Vagina (tissue), 2 donors: ENCODE measurements around the gene TTC16.

ENCODE experiments used
- CTCF ChIP-seq, 3 experiments: fragments of 450-650 bp in 2 of 3; fragments of 200-600 bp in 1 of 3; sonication (generic) in 1 of 3; IDR thresholded peaks; one replicate each; pipeline ENCODE4 v1.5.1; 2017 to 2019; ENCODE audit warnings: antibody characterized with exemption in 3 of 3, mild to moderate bottlenecking in 2 of 3, moderate library complexity in 2 of 3
- POLR2A ChIP-seq, 2 donors: fragments of 450-650 bp; IDR thresholded peaks; one replicate each; pipeline ENCODE4 v1.6.1; 2017; ENCODE audit warnings: antibody characterized with exemption in 2 of 2, mild to moderate bottlenecking in 2 of 2, moderate library complexity in 2 of 2

GRCh38 chr9:127753622-127754021, 37.7 kb downstream of the TTC16 start:
- TF ChIP-seq CTCF (IDR thresholded peaks at IDR 0.05) (no peak), POLR2A (IDR thresholded peaks at IDR 0.05) (no peak)
